GM19324 (cell line): ENCODE results near the gene GDI2.
"Not testable (repeated sequence)": the region's sequence is repeated elsewhere in the genome, so short reads cannot be mapped to it uniquely, and the experiment has no call there.

Experiments
- ATAC-seq: cut with Tn5 transposase; IDR thresholded peaks from one replicate; pipeline ENCODE4 v1.9.1; 2021; ENCODE audit warnings: mild to moderate bottlenecking, moderate library complexity; ENCODE audit not compliant: unreplicated experiment, low FRiP score

GDI2 gene

GRCh38 chr10:5794236-5794635 is 19.0 kb downstream of the GDI2 start:
- ATAC-seq, result no peak

GRCh38 chr10:5789626-5790025 is 23.6 kb downstream of the GDI2 start:
- ATAC-seq, result no peak

DNA sequence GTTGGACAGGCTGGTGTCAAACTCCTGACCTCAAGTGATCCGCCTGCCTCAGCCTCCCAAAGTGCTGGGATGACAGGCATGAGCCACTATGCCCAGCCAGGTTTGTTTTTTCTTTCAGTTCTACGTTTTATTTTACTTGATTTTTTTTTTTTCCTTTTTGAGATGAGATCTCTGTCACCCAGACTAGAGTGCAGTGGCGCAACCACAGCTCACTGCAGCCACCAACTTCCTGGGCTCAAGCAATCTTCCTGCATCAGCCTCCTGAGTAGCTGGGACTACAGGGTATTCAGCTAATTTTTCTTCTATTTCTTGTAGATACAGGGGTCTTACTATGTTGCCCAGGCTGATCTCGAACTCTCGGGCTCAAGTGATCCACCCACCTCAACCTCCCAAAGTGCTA is 24.3 kb downstream of the GDI2 start:
- no peak for ATAC-seq

DNA sequence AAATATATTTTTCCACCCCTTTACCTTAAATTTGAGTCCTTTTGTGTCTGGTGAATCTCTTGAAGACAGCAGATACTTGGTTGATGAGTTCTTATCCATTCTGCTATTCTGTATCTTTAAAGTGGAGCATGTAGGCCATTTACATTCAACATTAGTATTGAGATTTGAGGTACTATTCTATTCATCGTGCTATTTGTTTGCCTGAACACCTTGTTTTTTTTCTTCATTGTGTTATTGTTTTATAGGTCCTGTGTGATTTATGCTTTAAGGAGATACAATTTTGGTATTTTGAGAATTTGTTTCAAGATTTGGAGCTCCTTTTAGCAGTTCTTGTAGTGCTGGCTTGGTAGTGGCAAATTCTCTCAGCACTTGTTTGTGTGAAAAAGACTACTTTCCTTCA is 29.9 kb downstream of the GDI2 start:
- no peak for ATAC-seq

DNA sequence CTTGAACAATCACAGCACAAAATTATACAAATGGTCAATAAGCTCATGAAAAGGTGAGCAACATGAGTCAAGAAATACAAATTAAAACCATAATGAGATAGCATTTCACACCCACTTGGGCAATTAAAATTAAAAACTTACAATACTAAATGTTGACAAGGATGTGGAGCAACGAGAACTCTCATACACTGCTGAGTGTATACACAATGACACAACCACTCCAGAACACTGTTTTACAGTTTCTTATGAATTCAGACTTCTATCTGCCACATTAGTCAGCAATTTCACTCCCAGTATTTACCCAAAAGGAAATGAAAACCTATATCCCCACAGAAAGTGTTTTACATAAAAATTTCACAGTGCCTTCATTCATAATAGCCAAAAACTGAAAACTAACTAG is 31.1 kb downstream of the GDI2 start:
- ATAC-seq, result no peak

- ATAC-seq, result no peak
Observed at GRCh38 chr10:5779730-5780129, 33.5 kb downstream of the GDI2 start.

DNA sequence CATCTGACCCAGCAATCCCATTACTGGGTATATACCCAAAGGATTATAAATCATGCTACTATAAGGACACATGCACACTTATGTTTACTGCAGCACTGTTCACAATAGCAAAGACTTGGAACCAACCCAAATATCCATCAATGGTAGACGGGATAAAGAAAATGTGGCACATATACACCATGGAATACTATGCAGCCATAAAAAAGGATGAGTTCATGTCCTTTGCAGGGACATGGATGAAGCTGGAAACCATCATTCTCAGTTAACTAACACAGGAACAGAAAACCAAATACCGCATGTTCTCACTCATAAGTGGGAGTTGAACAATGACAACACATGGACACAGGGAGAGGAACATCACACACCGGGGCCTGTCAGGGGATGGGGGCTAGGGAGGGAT is 35.5 kb downstream of the GDI2 start:
- not testable (repeated sequence) for ATAC-seq

- ATAC-seq, result no peak
Observed at GRCh38 chr10:5776881-5777197, 36.4 kb downstream of the GDI2 start.

DNA sequence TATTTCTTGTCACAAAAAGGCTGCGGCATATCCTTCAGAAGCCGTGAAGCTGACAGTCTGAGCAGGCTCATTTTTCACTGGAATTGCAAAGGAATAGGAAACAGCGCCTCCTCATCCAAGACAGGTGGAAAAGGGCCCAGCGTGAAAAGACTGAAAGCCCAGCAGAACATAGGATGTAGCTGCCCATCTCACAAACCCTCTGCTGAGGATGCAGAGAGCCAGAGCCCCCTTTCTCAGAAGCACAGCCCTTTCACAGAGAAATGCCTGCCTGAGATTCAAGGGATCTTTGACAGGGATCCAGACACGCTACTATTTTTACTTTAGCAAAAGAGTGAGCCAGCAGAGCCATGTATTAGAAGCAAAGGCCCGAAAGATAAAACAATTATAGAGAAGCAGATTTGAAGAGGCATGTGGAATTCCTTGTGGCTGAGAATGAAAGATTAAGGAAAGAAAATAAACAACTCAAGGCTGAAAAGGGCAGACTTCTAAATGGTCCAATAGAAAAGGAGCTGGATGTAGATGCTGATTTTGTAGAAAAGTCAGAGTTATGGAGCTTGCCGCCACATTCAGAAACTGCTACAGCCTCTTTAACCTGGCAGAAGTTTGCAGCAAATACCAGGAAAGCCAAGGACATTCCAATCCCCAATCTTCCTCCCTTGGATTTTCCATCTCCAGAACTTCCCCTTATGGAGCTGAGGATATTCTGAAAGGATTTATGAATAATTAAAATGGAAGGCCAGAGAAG is 36.9 kb downstream of the GDI2 start:
- ATAC-seq, result no peak

GRCh38 chr10:5775685-5776084 is 37.5 kb downstream of the GDI2 start:
- no peak for ATAC-seq

- no peak for ATAC-seq
Observed at GRCh38 chr10:5774987-5775620, 38.1 kb downstream of the GDI2 start.

DNA sequence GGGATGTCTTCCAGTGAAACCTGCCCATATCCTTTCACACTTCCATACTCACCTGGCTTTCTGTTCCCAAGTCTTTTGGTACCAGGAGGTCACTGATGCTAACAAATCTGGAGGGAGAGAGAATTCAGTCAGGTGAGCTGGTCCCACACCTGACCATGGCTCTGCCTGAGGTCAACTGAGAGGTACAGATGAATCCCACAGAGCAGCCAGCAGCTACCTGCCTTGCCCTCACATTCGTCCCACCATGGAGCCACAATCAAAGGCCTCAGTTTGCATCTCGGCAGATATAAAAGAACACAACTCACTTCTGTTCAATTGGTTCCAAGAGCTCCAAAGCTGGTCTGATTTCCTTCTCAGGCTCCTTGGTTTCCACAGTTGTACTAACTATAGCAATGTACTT is 47.0 kb downstream of the GDI2 start:
- ATAC-seq, result no peak

DNA sequence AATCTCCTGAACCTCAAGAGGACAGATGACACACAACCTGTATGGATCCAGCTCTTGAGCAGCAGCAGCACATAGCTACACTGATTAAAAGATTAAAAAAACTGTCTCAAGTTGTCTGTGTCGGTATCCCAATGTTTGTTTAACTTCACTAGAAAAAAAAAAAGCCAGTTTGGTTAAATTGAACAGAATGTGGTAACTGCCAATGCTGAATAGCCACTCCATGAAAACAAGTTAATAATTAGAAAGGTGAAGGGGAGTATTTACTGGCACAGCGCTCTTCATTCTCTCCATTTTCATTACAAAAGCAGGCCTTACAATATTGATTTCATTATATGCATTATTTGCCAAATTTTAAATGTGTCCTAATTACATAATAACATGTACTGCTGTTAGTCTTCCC is 47.6 kb downstream of the GDI2 start:
- no peak for ATAC-seq

DNA sequence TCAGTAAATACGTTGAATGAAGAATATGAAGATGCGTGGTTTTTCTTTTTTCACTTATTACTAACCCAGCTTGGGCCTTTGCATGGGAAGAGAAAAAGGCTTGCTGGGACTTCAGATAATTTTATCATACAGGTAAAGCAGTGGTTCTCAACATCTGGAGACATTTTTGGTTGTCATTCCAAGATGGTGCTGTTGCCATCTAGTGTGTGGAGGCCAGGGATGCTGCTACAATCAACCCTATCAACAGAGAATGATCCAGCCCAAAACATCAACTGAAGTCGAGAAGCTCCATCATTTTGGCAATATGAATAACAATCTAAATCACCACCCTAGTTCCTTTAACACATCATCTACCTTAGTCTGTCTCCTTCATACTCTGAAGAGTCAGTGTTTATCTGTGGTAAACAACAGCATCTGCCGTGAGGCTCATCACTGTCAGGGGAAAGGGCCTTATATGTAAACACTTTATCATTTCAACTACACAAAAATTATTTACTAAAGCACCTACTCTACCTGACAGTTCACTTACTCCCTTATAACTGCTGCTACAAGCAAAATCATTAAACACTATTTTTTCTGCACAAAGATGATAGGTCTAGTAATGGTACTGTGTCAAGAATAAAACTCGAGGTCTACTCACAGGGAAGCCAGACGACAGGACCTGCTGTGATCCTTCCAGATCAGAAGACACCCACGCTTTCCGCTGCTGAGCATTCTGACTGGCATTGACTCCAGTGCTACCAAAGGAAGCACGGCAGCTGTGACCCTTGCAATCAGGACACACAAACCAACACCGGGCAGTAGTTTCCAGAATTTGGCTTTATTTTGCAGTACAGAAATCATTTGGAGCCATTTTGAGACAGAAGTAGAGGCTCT is 48.6 kb downstream of the GDI2 start:
- ATAC-seq, result no peak

DNA sequence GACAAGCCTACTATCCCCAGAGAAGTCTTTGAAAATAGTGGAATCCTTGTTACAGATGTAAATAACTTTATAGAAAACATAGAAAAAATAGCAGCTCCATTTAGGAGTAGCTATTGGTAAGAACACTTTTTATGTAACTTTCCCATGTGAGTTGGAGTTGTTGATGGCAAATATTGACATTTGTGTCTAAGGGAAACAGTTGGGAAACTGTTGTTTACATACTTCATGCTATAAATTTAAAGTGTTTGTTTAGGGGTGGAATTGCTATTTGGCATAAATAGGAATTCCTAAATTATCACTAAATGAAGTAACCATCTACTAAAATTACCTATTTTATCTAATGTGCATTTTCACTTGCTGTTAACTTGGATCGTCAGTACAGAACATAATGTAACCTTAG is 50.7 kb downstream of the GDI2 start:
- no peak for ATAC-seq

GRCh38 chr10:5761220-5761619 is 52.0 kb downstream of the GDI2 start:
- no peak for ATAC-seq

DNA sequence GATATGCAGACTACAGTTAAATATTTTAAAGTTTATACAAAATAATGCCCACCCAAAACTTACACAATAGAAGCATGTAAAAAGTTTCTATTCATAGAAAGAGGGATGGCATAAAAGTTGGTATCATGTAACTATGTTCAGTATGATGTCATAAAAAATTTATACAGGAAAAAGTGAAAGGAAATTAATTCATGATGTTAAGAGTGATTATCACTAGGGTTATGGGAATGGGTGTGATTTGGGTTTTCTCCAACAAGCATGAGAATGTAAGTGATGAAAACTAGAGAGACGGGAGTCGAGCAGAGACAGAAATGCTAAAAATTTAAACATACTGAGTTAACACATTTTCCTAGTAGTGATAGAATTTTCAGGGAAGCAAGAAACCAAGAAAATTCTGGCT is 52.7 kb downstream of the GDI2 start:
- ATAC-seq, result no peak

- no peak for ATAC-seq
Observed at GRCh38 chr10:5758927-5759326, 54.3 kb downstream of the GDI2 start.

DNA sequence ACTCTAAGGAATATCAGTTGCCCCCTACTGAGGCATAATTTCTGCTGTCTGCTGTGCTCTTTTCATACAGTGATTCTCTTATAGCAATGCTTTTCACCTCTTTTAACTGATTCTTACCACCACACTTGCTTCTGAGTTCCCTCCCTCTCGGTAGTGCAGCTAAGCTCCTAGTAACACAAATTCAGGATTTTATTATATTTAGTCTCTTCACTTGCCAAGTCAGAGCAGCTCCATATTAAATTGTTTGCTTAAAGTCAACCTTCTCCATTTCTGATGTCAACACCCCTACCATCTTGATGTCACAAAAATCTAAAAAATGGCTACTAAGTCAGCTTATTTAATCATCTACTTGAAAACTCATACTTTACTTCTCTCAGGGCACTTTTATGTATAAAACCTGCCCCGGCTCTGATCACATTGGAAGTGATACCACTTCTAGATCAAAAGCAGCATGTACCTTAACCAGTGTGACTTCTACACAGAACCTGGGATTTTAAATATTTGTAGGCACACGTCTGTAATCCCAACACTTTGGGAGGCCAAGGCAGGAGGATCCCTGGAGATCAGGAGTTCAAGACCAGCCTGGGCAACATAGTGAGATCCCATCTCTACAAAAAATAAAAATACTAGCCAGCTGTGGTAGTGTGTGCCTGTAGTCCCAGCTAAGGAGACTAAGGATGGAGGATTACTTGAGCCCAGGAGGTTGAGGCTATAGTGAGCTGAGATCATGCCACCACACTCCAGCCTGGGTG is 55.3 kb downstream of the GDI2 start:
- no peak for ATAC-seq

GRCh38 chr10:5752301-5752871 is 60.8 kb downstream of the GDI2 start:
- ATAC-seq, result no peak
